SW 1271 (cell line): ENCODE results near the gene MRPL4.
"Not testable (repeated sequence)": the region's sequence is repeated elsewhere in the genome, so short reads cannot be mapped to it uniquely, and the experiment has no call there.

Experiments
- DNase-seq, 2 experiments: peaks; one replicate each; lab custom pipeline; 2025; lab: John Stamatoyannopoulos, UW

MRPL4 gene

GRCh38 chr19:10230173-10230860 lies 21.7 kb upstream of the MRPL4 start:
- DNase-seq, result peak in 1 of 2 experiments; percentile 14

GRCh38 chr19:10230861-10231611 lies 21.0 kb upstream of the MRPL4 start, which contains the start of gene S1PR2:
Gene S1PR2, minus strand, starts transcription at chr19:10231331. Its CDS starts 6,426 bp downstream, at chr19:10224905.
- DNase-seq, result peak; percentile 63 to 69

GRCh38 chr19:10231612-10232228 lies 20.3 kb upstream of the MRPL4 start:
- no peak for DNase-seq

GRCh38 chr19:10233946-10234345 lies 18.1 kb upstream of the MRPL4 start:
- DNase-seq, result no peak

GRCh38 chr19:10235003-10235402 lies 17.0 kb upstream of the MRPL4 start:
- no peak for DNase-seq

- not testable (repeated sequence) for DNase-seq
Measured at GRCh38 chr19:10235409-10235808, 16.6 kb upstream of the MRPL4 start.

- DNase-seq, result no peak
Measured at GRCh38 chr19:10237702-10238101, 14.3 kb upstream of the MRPL4 start.

- DNase-seq, result no peak
Measured at GRCh38 chr19:10238172-10238783, 13.7 kb upstream of the MRPL4 start.

- not testable (repeated sequence) for DNase-seq
Measured at GRCh38 chr19:10241826-10242449, 10.1 kb upstream of the MRPL4 start.

GRCh38 chr19:10243606-10244005 lies 8.4 kb upstream of the MRPL4 start:
- no peak for DNase-seq

GRCh38 chr19:10245189-10245939 lies 6.7 kb upstream of the MRPL4 start:
- no peak for DNase-seq

- DNase-seq, result no peak
Measured at GRCh38 chr19:10246511-10246910, 5.5 kb upstream of the MRPL4 start.

- DNase-seq, result no peak
Measured at GRCh38 chr19:10252707-10253106, 693 bp downstream of the MRPL4 start.

- DNase-seq, result no peak
Measured at GRCh38 chr19:10254244-10254643, 2.2 kb downstream of the MRPL4 start.

GRCh38 chr19:10255358-10255757 lies 3.3 kb downstream of the MRPL4 start:
- no peak for DNase-seq

- no peak for DNase-seq
Measured at GRCh38 chr19:10256551-10256950, 4.5 kb downstream of the MRPL4 start.

GRCh38 chr19:10256970-10257615 lies 5.1 kb downstream of the MRPL4 start:
- DNase-seq, result no peak

- no peak for DNase-seq
Measured at GRCh38 chr19:10258080-10258710, 6.2 kb downstream of the MRPL4 start.

GRCh38 chr19:10259162-10259905 lies 7.3 kb downstream of the MRPL4 start:
- DNase-seq, result peak; percentile 73 to 76
